Neuronal stem cell (in vitro differentiated cells): Measurements from ENCODE around the gene RPGRIP1L.

Experiments
- DNase-seq: peaks from one replicate; pipeline ENCODE4 v3.0.0-alpha.2; 2013; ENCODE audit warnings: low spot score
- H2AFZ ChIP-seq: one replicate; pipeline ENCODE4 v1.6.1; 2013; ENCODE audit warnings: mild to moderate bottlenecking, low read length, inconsistent platforms
- H2AK5ac ChIP-seq: 2 replicates; pipeline ENCODE4 v1.6.1; 2013; ENCODE audit warnings: low read depth, mild to moderate bottlenecking, inconsistent platforms, low read length, moderate library complexity, mixed read lengths
- H2BK120ac ChIP-seq: 2 replicates; pipeline ENCODE4 v1.6.1; 2013; ENCODE audit warnings: low read depth, mild to moderate bottlenecking, inconsistent platforms, low read length, moderate library complexity, mixed read lengths
- H2BK12ac ChIP-seq: one replicate; pipeline ENCODE4 v1.6.1; 2013; ENCODE audit warnings: low read length, inconsistent platforms
- H2BK15ac ChIP-seq: 2 replicates; pipeline ENCODE4 v1.6.1; 2013; ENCODE audit warnings: mild to moderate bottlenecking, low read length, inconsistent platforms, mixed read lengths
- H2BK5ac ChIP-seq: one replicate; pipeline ENCODE4 v1.6.1; 2013; ENCODE audit warnings: inconsistent platforms, mild to moderate bottlenecking, low read length, moderate library complexity
- H3K14ac ChIP-seq: one replicate; pipeline ENCODE4 v1.6.1; 2013; ENCODE audit warnings: low read length, inconsistent platforms
- H3K18ac ChIP-seq: 2 replicates; pipeline ENCODE4 v1.6.1; 2013; ENCODE audit warnings: low read length, inconsistent platforms
- H3K23ac ChIP-seq: 2 replicates; pipeline ENCODE4 v1.6.1; 2013; ENCODE audit warnings: low read depth, mild to moderate bottlenecking, mixed read lengths, low read length, inconsistent platforms; ENCODE audit not compliant: poor library complexity
- H3K27ac ChIP-seq: replicated peaks from 3 replicates; pipeline ENCODE4 v1.5.1; 2013; ENCODE audit warnings: low read length, inconsistent platforms
- H3K27me3 ChIP-seq, 3 experiments: 2 replicates each; pipeline ENCODE4 v1.6.1; 2013; ENCODE audit warnings: low read length in 3 of 3, mild to moderate bottlenecking in 2 of 3, inconsistent platforms in 1 of 3, low read depth in 1 of 3, mixed read lengths in 1 of 3, moderate library complexity in 1 of 3; ENCODE audit not compliant: control insufficient read depth in 3 of 3, insufficient read depth in 3 of 3
- H3K36me3 ChIP-seq, 2 donors: replicated peaks in 1 of 2; 2 replicates each; pipeline ENCODE4 v1.6.1; 2013; ENCODE audit warnings: low read length in 2 of 2; ENCODE audit not compliant: control insufficient read depth in 2 of 2, insufficient read depth in 2 of 2
- H3K4ac ChIP-seq: 2 replicates; pipeline ENCODE4 v1.6.1; 2013; ENCODE audit warnings: inconsistent platforms, mild to moderate bottlenecking, low read length, moderate library complexity
- H3K4me1 ChIP-seq, 2 donors: 1 replicate in 1 of 2; 2 replicates in 1 of 2; pipeline ENCODE4 v1.6.1; 2013; ENCODE audit warnings: low read length in 2 of 2, low read depth in 1 of 2; ENCODE audit not compliant: control insufficient read depth in 2 of 2, insufficient read depth in 1 of 2
- H3K4me2 ChIP-seq: one replicate; pipeline ENCODE4 v1.6.1; 2013; ENCODE audit warnings: mild to moderate bottlenecking, low read length, inconsistent platforms; ENCODE audit not compliant: insufficient read depth, poor library complexity, severe bottlenecking
- H3K4me3 ChIP-seq, 2 donors: 2 replicates each; pipeline ENCODE4 v1.5.1; 2013; ENCODE audit warnings: low read length in 2 of 2, mild to moderate bottlenecking in 2 of 2, inconsistent platforms in 1 of 2, moderate library complexity in 1 of 2
- H3K79me1 ChIP-seq: one replicate; pipeline ENCODE4 v1.6.1; 2013; ENCODE audit warnings: low read depth, mild to moderate bottlenecking, inconsistent platforms, low read length, moderate library complexity
- H3K9ac ChIP-seq: one replicate; pipeline ENCODE4 v1.6.1; 2013; ENCODE audit warnings: mild to moderate bottlenecking, low read depth, low read length, inconsistent platforms; ENCODE audit not compliant: poor library complexity
- H3K9me3 ChIP-seq, 2 donors: replicated peaks in 1 of 2; 2 replicates each; pipeline versions ENCODE3 to v1.6.1; 2013; ENCODE audit warnings: low read length in 2 of 2, mild to moderate bottlenecking in 2 of 2, inconsistent platforms in 1 of 2, low read depth in 1 of 2, mixed read lengths in 1 of 2, moderate library complexity in 1 of 2; ENCODE audit not compliant: control insufficient read depth in 2 of 2, insufficient read depth in 1 of 2
- H4K8ac ChIP-seq: one replicate; pipeline ENCODE4 v1.6.1; 2013; ENCODE audit warnings: low read depth, mild to moderate bottlenecking, inconsistent platforms, low read length, moderate library complexity
- H4K91ac ChIP-seq: one replicate; pipeline ENCODE4 v1.6.1; 2013; ENCODE audit warnings: low read length, low read depth, mild to moderate bottlenecking, inconsistent platforms; ENCODE audit not compliant: poor library complexity
- WGBS, 2 donors: extraction: QIAGEN DNeasy Blood & Tissue Kit; methylation state at CpG; one replicate each; pipeline ENCODE4 v1.1.7; 2013; ENCODE audit warnings: missing lambda C conversion rate in 2 of 2, mixed read lengths in 1 of 2; ENCODE audit not compliant: insufficient read length in 2 of 2, insufficient replicate concordance in 1 of 2; ENCODE audit errors: extremely low coverage in 2 of 2; 5-methylcytosine and 5-hydroxymethylcytosine counted together

The RPGRIP1L gene

DNA sequence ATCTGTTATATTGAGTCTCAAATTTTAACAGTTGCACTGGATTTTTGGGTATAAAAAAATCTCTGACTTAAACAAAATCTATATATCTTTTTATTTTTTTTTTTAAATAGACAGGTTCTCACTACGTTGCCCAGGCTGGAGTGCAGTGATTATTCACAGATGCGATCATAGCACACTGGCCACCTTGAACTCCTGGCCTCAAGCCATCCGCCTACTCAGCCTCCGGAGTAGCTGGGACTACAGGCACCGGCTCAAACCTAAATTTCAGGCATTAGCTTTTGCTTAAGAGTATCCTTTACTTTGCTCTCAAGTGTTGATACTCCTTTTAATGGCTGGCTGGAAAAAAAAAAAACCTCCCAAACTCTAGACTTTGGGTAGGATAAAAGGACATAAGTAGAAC, 61.6 kb downstream of the RPGRIP1L start:
- Histone ChIP-seq H3K36me3 (peaks cover 3 to 44% of the 10 kb centered on the region in 2 donors), H3K14ac (no peak overlapping the region), H3K79me1 (no peaks in the 10 kb centered on the region), H2AK5ac (no peak overlapping the region), H4K91ac (no peak overlapping the region), H3K27ac (no peak overlapping the region), H3K4me2 (no peak overlapping the region), H3K4me3 (no peak overlapping the region), H3K9ac (no peak overlapping the region), H3K4ac (no peak overlapping the region), H3K9me3 (peaks cover 0 to 21% of the 10 kb centered on the region in 2 donors), H4K8ac (no peak overlapping the region), H2BK120ac (no peak overlapping the region), H3K27me3 (no peaks in the 10 kb centered on the region), H2BK15ac (no peak overlapping the region), H3K23ac (no peak overlapping the region), H2BK12ac (no peak overlapping the region), H2BK5ac (no peak overlapping the region), H3K18ac (no peak overlapping the region), H3K4me1 (no peaks in the 10 kb centered on the region), H2AFZ (no peak overlapping the region)
- no peak for DNase-seq
- WGBS, 2 donors = no CpG with 5 or more reads among the region's 5 CpGs

DNA sequence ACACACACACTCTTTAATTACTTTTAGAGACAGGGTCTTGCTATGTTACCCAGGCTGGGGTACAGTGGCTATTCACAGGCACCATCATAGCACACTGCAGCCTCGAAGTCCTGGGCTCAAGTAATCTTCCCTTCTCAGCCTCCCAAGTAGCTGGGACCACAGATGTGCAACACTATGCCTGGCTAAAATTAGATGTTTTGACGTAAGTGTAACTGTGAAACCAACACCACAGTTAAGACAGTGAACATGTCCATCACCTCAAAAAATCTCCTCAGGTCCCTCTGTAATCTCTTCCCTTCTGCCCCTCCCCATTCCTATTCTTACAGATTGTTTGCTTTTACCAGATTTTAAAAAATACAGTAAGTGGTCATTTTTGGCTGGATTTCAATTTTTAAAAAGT, 66.7 kb downstream of the RPGRIP1L start:
- no peak overlapping the region for H4K91ac ChIP-seq
- no peak overlapping the region for H3K27ac ChIP-seq
- no peak overlapping the region for H2BK120ac ChIP-seq
- no peaks in the 10 kb centered on the region for H3K27me3 ChIP-seq
- no peak overlapping the region for H3K23ac ChIP-seq
- no peak overlapping the region for H2BK12ac ChIP-seq
- H3K4me2 ChIP-seq = no peak overlapping the region
- WGBS, 2 donors = no CpG with 5 or more reads among the region's 2 CpGs
- no peak overlapping the region for H3K9ac ChIP-seq
- H3K4me1 ChIP-seq = peaks cover 2 to 5% of the 10 kb centered on the region in 2 donors
- no peak for DNase-seq
- H3K36me3 ChIP-seq = peaks cover 0 to 57% of the 10 kb centered on the region in 2 donors
- H3K4me3 ChIP-seq = no peak overlapping the region
- no peak overlapping the region for H2AFZ ChIP-seq
- H3K4ac ChIP-seq = no peak overlapping the region
- peaks cover 0 to 3% of the 10 kb centered on the region in 2 donors for H3K9me3 ChIP-seq
- H2BK15ac ChIP-seq = no peak overlapping the region
- H3K18ac ChIP-seq = no peak overlapping the region
- H2BK5ac ChIP-seq = no peak overlapping the region
- no peak overlapping the region for H4K8ac ChIP-seq
- no peak overlapping the region for H2AK5ac ChIP-seq
- no peaks in the 10 kb centered on the region for H3K79me1 ChIP-seq
- H3K14ac ChIP-seq = no peak overlapping the region

DNA sequence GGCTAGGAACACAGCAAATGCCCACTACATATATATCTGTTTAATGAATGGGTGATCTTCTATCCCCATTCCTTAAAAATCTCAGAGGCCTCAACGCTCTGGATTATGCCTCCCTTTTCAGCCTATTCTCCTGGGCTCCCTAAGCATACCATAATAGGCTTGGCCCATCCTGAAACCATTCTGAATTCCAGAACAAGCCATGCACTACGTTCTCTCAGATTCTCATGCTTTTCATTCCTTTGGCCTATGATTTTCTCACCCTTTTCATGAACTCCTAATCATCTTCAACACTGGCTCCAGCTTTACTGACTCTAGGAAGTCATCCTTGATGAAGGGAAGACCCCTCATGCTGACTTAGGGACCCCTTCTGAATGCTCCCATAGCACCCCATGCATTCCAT, 71.1 kb downstream of the RPGRIP1L start:
- Histone ChIP-seq H3K4me3 (no peak overlapping the region), H2AFZ (no peak overlapping the region), H4K8ac (no peak overlapping the region), H3K4me1 (peaks cover 2 to 5% of the 10 kb centered on the region in 2 donors), H3K4ac (no peak overlapping the region), H3K27ac (no peak overlapping the region), H3K23ac (no peak overlapping the region), H3K18ac (no peak overlapping the region), H3K9ac (no peak overlapping the region), H4K91ac (no peak overlapping the region), H3K14ac (no peak overlapping the region), H3K9me3 (peaks cover 0 to 3% of the 10 kb centered on the region in 2 donors), H3K79me1 (no peaks in the 10 kb centered on the region), H2BK12ac (no peak overlapping the region), H2BK15ac (no peak overlapping the region), H2AK5ac (no peak overlapping the region), H2BK5ac (no peak overlapping the region), H2BK120ac (no peak overlapping the region), H3K27me3 (no peaks in the 10 kb centered on the region), H3K4me2 (no peak overlapping the region), H3K36me3 (peaks cover 0 to 48% of the 10 kb centered on the region in 2 donors)
- no peak for DNase-seq
- no CpG with 5 or more reads among the region's 2 CpGs for WGBS, 2 donors

DNA sequence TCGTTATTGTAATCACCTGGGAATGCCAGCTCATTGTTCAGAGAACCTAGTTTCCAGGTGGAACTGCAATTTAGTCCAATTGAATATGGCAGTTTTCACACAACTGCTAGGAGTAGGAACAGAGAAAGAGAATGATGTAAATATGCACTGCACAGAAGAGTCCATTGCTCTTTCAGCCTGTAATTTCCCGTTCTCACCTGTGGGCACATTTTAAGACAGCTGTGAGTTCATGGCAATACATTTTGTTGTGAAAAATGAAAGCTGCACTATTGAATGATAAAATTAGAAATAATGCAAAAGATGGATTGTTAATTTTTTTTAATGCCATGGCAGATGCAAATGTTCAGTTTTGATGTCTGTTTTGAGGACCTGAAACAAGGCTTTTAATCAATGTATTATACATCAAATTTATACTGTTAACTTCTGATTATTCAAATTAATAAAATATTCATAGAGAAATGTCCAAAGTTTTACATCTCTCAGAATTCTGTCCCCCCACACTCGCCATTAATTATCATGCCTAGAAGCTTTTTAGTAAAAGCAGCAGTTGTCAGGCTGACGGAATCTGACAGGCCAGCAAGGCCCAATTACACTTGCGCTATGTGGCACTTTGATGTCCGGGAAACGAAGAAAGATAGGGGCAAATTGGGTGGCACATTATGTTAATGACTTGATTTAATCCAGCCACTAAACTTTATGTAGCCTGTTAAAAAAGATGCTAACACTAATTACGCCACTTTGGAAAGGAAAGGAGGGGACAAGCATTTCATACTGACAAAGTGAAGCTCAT, 72.2 kb downstream of the RPGRIP1L start:
- Histone ChIP-seq H3K27ac (no peak overlapping the region), H2BK5ac (no peak overlapping the region), H4K91ac (no peak overlapping the region), H3K4me1 (peaks cover 2 to 5% of the 10 kb centered on the region in 2 donors), H3K9ac (no peak overlapping the region), H3K36me3 (peaks cover 0 to 40% of the 10 kb centered on the region in 2 donors), H3K23ac (no peak overlapping the region), H3K14ac (no peak overlapping the region), H2BK15ac (no peak overlapping the region), H2BK120ac (no peak overlapping the region), H4K8ac (no peak overlapping the region), H3K9me3 (peaks cover 0 to 3% of the 10 kb centered on the region in 2 donors), H2AFZ (no peak overlapping the region), H3K79me1 (no peaks in the 10 kb centered on the region), H3K18ac (no peak overlapping the region), H3K4ac (no peak overlapping the region), H3K27me3 (no peaks in the 10 kb centered on the region), H3K4me2 (no peak overlapping the region), H2BK12ac (no peak overlapping the region), H3K4me3 (no peak overlapping the region), H2AK5ac (no peak overlapping the region)
- no peak for DNase-seq
- WGBS, 2 donors = no CpG with 5 or more reads among the region's 8 CpGs
